Measurements from ENCODE around the gene TMEM201.
"Not testable (repeated sequence)": the region's sequence is repeated elsewhere in the genome, so short reads cannot be mapped to it uniquely, and the experiment has no call there.

Gene TMEM201

DNA sequence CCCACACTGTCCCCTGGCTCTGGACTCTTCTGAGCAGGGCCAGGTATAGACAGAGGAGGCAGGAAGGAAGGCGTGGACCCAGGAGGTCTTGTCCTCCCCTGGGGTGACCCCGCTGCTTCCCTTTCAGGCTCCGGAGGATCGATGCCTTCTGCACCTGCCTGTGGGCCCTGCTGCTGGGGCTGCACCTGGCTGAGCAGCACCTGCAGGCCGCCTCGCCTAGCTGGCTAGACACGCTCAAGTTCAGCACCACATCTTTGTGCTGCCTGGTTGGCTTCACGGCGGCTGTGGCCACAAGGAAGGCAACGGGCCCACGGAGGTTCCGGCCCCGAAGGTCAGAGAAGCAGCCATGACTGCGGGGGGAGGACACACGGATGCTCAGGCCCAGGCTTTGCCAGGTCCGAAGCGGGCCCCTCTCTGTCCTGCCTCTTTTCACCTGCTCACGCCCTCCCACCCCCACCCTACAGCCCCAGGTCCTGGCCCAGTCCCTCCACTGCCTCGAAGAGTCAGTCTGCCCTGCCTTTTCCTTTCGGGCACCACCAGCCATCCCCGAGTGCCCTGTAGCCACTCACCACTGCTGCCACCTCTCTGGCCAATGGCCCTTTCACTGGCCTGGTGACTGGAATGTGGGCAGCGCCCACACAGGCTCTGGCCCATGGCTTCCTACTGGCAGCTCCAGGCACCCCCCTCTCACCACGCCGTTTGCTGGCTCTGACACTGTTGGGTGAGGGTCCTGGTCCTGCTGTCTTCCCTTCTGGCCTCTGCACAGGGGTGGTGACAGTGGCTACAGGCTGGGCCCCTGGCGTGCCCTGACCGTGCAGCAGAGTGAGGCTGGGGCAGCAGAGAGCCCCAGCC, 13.5 kb downstream of the TMEM201 start:
- no peak for DNase-seq

GRCh38 chr1:9602794-9603167, 14.1 kb downstream of the TMEM201 start:
- DNase-seq, result no peak

GRCh38 chr1:9603307-9603706, 14.6 kb downstream of the TMEM201 start:
- DNase-seq, result no peak

- no peak for DNase-seq
Measured at GRCh38 chr1:9603766-9604753, 15.3 kb downstream of the TMEM201 start.

DNA sequence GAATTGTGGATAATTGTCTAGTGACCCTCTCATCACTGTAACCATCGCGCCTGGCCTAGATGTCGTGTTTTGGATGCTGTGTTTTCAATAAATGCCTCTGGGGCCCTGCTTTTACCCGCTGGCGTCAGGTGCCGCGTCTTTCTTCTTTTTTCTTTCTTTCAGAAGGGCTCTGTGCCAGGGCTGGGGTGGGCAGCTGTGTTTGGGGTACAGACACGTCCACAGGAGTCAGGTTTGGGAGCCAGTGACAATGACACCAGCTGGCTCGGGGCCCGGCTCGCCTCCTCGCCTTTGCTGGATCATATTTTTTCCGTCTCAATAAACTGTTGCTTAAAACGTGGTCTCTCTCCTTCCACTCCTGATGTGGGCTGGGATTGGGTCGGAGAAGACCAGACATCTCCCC, 16.1 kb downstream of the TMEM201 start:
- DNase-seq, result no peak

GRCh38 chr1:9605946-9606455, 17.3 kb downstream of the TMEM201 start:
- DNase-seq, result no peak

DNA sequence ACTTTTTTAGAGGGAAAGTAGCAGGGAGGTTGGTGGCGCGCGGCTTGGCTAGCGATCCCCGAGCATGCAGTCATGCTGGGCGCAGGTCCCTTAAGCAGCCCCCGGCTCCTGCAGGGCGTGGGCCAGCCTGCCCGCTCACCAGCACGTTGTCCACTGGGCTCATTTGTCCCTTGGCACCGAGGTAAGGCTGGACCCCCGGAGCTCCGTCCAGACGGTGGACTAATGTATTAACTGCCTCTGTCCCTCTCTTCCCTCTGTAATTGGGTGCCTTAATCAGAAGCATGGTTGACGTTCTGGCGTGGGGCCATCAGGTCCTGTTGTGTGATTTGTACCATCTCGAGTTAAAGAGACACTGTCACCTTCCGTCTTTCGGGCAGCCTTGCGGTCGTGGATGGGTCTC, 17.7 kb downstream of the TMEM201 start:
- DNase-seq, result no peak

DNA sequence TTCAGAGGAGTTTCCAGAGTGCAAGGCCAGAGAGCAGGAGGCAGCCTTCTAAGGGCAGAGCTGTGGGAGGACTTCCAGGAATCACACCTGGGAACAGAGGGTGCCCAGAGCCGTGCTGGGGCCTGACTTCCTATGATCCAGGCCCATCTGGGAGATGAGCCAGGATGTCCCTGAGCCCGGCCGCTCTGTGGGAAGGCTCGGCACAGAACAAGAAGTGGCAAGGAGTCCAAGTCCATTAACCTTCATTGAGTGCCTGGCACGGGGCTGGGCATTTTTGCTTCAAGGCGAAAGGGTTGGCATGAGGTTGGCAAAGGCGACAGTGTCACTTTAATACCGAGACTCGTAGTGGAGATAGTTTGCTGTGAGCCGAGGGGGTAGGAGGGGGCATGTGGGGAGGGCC, 18.2 kb downstream of the TMEM201 start:
- DNase-seq, result no peak

DNA sequence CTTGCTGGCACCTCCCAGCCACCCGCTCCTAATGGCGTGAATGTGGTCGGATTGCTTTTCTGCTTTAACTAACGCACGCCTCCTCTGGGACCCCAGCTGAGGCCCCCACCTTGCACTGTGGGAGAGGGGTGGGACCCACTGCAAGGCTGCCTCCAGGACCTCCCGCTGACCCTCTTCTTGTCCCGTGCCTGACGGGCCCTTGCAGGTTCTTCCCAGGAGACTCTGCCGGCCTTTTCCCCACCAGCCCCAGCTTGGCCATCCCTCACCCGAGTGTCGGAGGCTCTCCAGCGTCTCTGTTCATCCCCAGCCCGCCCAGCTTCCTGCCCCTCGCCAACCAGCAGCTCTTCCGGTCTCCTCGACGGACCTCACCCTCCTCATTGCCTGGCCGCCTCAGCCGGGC, 18.6 kb downstream of the TMEM201 start:
- DNase-seq, result no peak

GRCh38 chr1:9609998-9610397, 21.3 kb downstream of the TMEM201 start:
- no peak for DNase-seq

- DNase-seq, result no peak
Measured at GRCh38 chr1:9610548-9610947, 21.8 kb downstream of the TMEM201 start.

DNA sequence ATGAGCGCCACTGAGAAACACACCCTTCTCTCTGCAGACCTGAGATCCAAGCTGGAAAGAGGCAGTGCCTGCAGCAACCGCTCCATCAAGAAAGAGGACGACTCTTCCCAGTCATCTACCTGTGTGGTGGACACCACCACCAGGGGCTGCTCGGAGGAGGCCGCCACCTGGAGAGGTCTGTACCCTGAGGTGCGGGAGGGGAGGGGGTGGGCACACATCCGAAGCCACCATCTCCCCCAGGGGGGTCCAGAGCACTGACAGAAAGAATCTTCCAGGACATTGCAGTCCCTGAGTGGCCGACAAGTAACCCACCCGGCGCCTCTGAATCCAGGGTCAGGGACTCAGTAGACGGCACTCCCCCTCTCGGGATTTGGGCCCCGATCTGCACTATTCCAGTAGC, 23.0 kb downstream of the TMEM201 start:
- no peak for DNase-seq

GRCh38 chr1:9612162-9612845, 23.6 kb downstream of the TMEM201 start:
- no peak for DNase-seq

- DNase-seq, result no peak
Measured at GRCh38 chr1:9612871-9613624, 24.3 kb downstream of the TMEM201 start.

GRCh38 chr1:9613625-9614299, 25.1 kb downstream of the TMEM201 start:
- DNase-seq, result no peak

DNA sequence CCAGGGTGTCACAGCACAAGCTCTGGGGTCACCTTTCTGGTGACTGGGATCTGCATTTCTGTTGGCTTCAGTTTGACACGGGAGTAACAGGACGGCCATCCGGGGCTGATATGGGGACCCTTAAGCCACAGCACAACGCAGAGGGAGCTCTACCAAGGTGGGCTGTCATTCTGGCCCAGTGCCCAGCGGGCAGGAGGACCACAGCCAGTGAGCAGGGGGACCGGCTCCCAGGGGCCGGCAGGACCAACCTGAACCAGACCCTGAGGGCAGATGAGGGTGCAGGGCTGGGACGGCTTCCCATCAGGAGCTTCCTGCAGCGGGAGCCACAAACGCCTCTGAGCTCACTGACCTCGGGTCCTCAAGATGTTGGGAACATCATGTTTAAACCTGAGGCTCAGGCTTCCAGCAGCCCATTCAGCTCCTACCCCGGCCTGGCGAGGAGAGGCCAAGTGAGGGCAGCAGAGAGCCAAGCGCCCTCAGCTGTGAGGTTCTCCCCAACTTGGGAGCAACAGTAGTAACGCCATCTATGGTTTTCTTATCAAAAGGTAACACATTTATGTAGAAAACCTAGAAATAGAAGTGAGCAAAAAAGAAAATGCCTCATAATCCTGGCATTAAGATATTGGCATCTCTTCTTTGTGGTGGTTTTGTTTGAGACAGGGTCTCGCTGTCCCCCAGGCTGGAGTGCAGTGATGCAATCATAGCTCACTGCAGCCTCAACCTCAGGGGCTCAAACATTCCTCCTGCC, 26.8 kb downstream of the TMEM201 start:
- DNase-seq, result no peak

- DNase-seq, result no peak
Measured at GRCh38 chr1:9618909-9619679, 30.4 kb downstream of the TMEM201 start.

GRCh38 chr1:9621032-9621431, 32.3 kb downstream of the TMEM201 start:
- no peak for DNase-seq

DNA sequence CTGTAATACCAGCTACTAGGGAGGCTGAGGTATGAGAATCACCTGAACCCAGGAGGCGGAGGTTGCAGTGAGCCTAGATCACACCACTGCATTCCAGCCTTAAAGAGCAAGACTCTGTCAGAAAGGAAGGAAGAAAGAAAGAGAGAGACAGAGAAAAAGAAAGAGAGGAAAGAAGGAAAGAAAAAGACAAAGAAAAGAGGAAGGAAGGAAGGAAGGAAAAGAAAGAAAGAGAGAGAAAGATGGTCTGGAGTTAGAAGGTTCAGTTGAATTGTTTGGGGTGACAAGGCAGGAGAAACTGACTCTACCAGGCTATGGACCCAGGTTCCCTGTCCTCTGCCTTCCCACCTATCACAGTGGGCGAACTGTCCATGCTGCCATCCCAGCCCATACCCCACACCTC, 35.4 kb downstream of the TMEM201 start:
- no peak for DNase-seq

DNA sequence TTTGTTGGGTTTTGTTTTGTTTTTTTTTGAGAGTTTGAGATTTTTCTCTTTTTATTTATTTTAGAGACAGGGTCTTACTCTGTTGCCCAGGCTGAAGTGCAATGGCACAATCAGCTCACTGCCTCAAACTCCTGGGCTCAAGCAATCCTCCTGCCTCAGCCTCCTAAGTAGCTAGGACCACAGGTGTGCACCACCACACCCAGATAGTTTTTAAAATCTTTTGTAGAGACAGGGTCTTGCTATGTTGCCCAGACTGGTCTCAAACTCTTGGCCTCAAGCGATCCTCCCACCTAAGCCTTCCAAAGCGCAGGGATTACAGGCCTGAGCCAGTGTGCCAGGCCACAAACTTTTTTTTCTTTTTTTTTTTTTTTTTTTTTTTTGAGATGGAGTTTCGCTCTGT, 36.3 kb downstream of the TMEM201 start:
- not testable (repeated sequence) for DNase-seq
